ENCODE results near the gene NUDT17.

- TF ChIP-seq KDM4A (IDR thresholded peaks at IDR 0.05; ENCODE audit: low read depth, low read length, severe bottlenecking) = peak; percentile 56
- no peak for TF ChIP-seq CTCF (IDR thresholded peaks at IDR 0.05; ENCODE audit: control extremely low read depth in 1 of 3, insufficient read depth in 1 of 3, low read depth in 1 of 3, low read length in 3 of 3)
- TF ChIP-seq HDAC6 (IDR thresholded peaks at IDR 0.05; ENCODE audit: low read depth, low read length) = no peak
- no peak for TF ChIP-seq EZH2 (IDR thresholded peaks at IDR 0.05; ENCODE audit: low read depth, low read length, severe bottlenecking)
- TF ChIP-seq SP4 (IDR thresholded peaks at IDR 0.05; ENCODE audit: low read length) = no peak
- TF ChIP-seq USF2 (IDR thresholded peaks at IDR 0.05; ENCODE audit: low read length) = no peak
- TF ChIP-seq SAP30 (IDR thresholded peaks at IDR 0.05; ENCODE audit: insufficient read depth, insufficient replicate concordance, low read length) = no peak
- TF ChIP-seq POLR2AphosphoS5 (IDR thresholded peaks at IDR 0.05; ENCODE audit: low read depth, low read length) = no peak; the same call in 1 of the 2 replicates
- TF ChIP-seq YY1 (IDR thresholded peaks at IDR 0.05; ENCODE audit: low read depth, low read length) = no peak
- TF ChIP-seq CHD1 (IDR thresholded peaks at IDR 0.05; ENCODE audit: low read depth, low read length) = no peak
- TF ChIP-seq POLR2A (IDR thresholded peaks at IDR 0.05; ENCODE audit: control extremely low read depth in 1 of 2, low read depth in 2 of 2, low read length in 2 of 2) = 0 out of 3 replicates have a peak, but pooled peaks of 1 of the 2 experiments have one; percentile 19
- TF ChIP-seq SRF (IDR thresholded peaks at IDR 0.05; ENCODE audit: low read depth, low read length) = no peak
- TF ChIP-seq SP2 (IDR thresholded peaks at IDR 0.05; ENCODE audit: low read length) = no peak
These were observed 26.8 kb downstream of the NUDT17 start for GRCh38 chr1:145871994-145872924.
